ENCODE data around the gene PSRC1.

Gene PSRC1

DNA sequence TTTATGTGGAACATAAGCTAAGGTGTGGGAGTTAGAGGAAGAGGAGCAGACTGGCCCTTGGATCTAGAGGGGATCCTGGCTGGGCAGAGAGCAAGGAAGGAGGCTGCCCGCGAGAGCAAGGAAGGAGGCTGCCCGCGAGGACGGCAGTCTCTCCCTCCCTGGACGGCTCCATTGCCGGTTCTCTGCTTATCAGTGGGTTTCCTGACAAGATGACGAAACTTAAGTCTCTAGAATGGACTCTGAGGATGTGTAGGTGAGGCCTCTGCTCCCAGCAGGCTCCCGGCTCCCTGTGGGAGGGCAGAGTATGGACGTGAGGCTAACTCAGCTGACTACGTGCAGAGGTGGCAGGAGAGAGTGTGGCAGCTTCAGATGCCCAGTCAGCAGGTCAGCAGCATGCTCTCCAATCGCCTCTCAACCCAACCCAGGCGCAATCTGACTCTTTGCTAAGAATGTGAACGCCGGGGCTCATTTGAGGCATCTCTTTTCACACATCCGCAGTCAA, 17.8 kb upstream of the PSRC1 start:
- Histone ChIP-seq H3K9me2 (replicated peaks; ENCODE audit: low read depth, low read length) (no peaks in the 10 kb centered on the region), H3K36me3 (ENCODE audit: insufficient read depth, low read length) (no peaks in the 10 kb centered on the region), H2AFZ (ENCODE audit: low read length) (no peak overlapping the region), H3K9ac (ENCODE audit: low read depth, low read length, poor library complexity, severe bottlenecking) (no peak overlapping the region), H3K79me2 (ENCODE audit: insufficient read depth, low read length) (no peaks in the 10 kb centered on the region), H3K27me3 (ENCODE audit: insufficient read depth, low read length, poor library complexity, severe bottlenecking) (no peaks in the 10 kb centered on the region), H3K4me2 (ENCODE audit: low read depth, low read length, poor library complexity, severe bottlenecking) (no peak overlapping the region), H3K4me1 (ENCODE audit: insufficient read depth, low read length, poor library complexity, severe bottlenecking) (no peaks in the 10 kb centered on the region), H3K9me3 (ENCODE audit: insufficient read depth, low read depth, low read length) (no peaks in the 10 kb centered on the region), H3F3A (ENCODE audit: low read depth) (no peaks in the 10 kb centered on the region), H4K20me1 (ENCODE audit: insufficient read depth, low read length, poor library complexity, severe bottlenecking) (no peaks in the 10 kb centered on the region), H3K4me3 (ENCODE audit: low read length, poor library complexity, severe bottlenecking) (no peak overlapping the region)
- TF ChIP-seq, protein P1, sequence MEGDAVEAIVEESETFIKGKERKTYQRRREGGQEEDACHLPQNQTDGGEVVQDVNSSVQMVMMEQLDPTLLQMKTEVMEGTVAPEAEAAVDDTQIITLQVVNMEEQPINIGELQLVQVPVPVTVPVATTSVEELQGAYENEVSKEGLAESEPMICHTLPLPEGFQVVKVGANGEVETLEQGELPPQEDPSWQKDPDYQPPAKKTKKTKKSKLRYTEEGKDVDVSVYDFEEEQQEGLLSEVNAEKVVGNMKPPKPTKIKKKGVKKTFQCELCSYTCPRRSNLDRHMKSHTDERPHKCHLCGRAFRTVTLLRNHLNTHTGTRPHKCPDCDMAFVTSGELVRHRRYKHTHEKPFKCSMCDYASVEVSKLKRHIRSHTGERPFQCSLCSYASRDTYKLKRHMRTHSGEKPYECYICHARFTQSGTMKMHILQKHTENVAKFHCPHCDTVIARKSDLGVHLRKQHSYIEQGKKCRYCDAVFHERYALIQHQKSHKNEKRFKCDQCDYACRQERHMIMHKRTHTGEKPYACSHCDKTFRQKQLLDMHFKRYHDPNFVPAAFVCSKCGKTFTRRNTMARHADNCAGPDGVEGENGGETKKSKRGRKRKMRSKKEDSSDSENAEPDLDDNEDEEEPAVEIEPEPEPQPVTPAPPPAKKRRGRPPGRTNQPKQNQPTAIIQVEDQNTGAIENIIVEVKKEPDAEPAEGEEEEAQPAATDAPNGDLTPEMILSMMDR (conservative IDR thresholded peaks at IDR 0.05; ENCODE audit: low read length), result no peak
- TF ChIP-seq EZH2phosphoT487 (IDR thresholded peaks at IDR 0.05; ENCODE audit: borderline replicate concordance), result no peak

DNA sequence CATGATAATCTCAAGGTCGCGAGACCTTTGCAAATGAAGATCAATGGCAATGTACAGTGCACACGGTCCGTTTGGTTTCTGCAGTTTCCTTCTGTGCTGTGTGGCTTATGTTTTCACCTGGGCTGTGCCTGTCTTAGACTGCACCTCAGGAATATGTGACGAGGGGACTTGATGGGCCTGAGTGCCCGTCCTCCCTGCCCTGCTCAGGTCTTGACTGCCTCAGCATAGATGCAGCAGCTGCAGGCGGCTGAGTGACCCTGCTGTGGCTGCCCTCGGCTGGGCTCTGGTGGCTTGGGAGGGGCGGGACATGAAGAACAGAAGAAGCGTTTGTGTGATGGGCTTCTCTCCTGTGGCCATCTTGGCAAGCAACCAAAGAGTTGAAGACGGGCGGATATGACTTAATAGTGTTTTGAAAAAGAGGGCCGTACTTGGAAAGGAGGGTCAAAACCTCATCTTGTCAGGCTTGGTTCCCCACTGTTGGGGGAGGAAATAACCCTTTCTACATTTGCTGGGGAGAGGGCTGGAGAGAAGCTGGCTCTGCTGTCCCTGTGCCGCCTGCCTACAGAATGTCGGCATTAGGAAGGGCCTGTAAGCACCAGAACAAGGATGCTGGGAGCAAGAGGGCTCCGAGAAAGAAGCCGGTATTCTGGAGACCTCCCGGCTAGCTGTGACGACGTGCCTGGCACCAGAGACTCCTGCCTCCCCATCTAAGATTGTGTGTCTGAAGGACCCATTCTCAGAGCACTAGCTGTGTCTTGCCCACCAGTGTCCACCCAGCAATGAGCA, 16.8 kb upstream of the PSRC1 start:
- no peak overlapping the region for H3K4me3 ChIP-seq (ENCODE audit: low read length, poor library complexity, severe bottlenecking)
- H2AFZ ChIP-seq (ENCODE audit: low read length), result no peak overlapping the region
- H3K36me3 ChIP-seq (ENCODE audit: insufficient read depth, low read length), result no peaks in the 10 kb centered on the region
- TF ChIP-seq EZH2phosphoT487 (IDR thresholded peaks at IDR 0.05; ENCODE audit: borderline replicate concordance), result no peak
- TF ChIP-seq, protein P1 (conservative IDR thresholded peaks at IDR 0.05; ENCODE audit: low read length), result no peak
- no peaks in the 10 kb centered on the region for H3K79me2 ChIP-seq (ENCODE audit: insufficient read depth, low read length)
- no peaks in the 10 kb centered on the region for H3F3A ChIP-seq (ENCODE audit: low read depth)
- no peak overlapping the region for H3K9ac ChIP-seq (ENCODE audit: low read depth, low read length, poor library complexity, severe bottlenecking)
- H3K4me2 ChIP-seq (ENCODE audit: low read depth, low read length, poor library complexity, severe bottlenecking), result no peak overlapping the region
- H3K9me2 ChIP-seq (replicated peaks; ENCODE audit: low read depth, low read length), result no peaks in the 10 kb centered on the region
- no peaks in the 10 kb centered on the region for H3K27me3 ChIP-seq (ENCODE audit: insufficient read depth, low read length, poor library complexity, severe bottlenecking)
- no peaks in the 10 kb centered on the region for H3K4me1 ChIP-seq (ENCODE audit: insufficient read depth, low read length, poor library complexity, severe bottlenecking)
- no peaks in the 10 kb centered on the region for H4K20me1 ChIP-seq (ENCODE audit: insufficient read depth, low read length, poor library complexity, severe bottlenecking)
- no peaks in the 10 kb centered on the region for H3K9me3 ChIP-seq (ENCODE audit: insufficient read depth, low read depth, low read length)

DNA sequence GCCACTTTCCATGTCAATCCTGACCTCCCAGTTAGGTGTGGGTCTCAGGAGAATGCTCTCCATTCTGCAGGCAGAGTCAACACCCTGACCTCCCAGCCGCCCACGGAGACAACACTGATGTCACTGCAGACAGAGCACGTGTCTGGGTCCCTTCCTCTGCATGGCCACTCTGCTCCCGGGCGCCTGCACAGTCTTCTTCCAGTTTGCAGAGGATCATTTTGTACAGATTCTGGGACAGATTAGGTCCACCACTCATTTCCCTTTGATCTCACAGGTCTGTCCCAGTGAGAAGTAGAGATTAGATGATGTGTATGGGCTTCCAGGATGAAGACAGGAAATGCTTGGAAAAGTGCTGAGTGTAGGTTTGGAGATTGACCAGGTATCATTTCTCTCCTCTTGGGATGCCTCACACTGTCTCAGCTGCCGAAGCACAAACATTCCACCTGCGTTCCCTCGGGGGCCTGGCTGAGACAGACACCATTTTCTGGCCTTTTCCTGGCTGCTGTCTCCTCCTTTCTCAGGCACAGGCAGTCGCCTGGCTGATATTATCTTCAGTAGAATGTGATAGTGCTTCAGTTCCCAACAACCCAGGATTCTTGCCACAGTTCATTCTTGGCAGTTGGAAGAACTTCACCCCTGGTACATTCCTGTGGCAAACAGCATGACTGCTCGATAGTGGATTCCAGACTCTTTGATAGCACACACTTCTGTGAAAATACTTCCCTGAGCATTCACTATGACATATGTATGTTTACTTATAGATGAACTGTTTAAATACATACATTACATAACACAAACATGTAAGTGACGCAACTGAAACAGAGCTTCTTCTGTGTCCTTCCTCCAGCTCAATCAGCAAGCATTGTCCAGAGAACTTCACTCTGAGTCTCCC, 16.0 kb upstream of the PSRC1 start:
- H3K36me3 ChIP-seq (ENCODE audit: insufficient read depth, low read length), result no peaks in the 10 kb centered on the region
- H2AFZ ChIP-seq (ENCODE audit: low read length), result no peak overlapping the region
- no peak overlapping the region for H3K9ac ChIP-seq (ENCODE audit: low read depth, low read length, poor library complexity, severe bottlenecking)
- TF ChIP-seq EZH2phosphoT487 (IDR thresholded peaks at IDR 0.05; ENCODE audit: borderline replicate concordance), result no peak
- TF ChIP-seq, protein P1 (conservative IDR thresholded peaks at IDR 0.05; ENCODE audit: low read length), result no peak
- H3K9me2 ChIP-seq (replicated peaks; ENCODE audit: low read depth, low read length), result no peaks in the 10 kb centered on the region
- no peaks in the 10 kb centered on the region for H4K20me1 ChIP-seq (ENCODE audit: insufficient read depth, low read length, poor library complexity, severe bottlenecking)
- no peak overlapping the region for H3K4me3 ChIP-seq (ENCODE audit: low read length, poor library complexity, severe bottlenecking)
- no peaks in the 10 kb centered on the region for H3K27me3 ChIP-seq (ENCODE audit: insufficient read depth, low read length, poor library complexity, severe bottlenecking)
- H3K4me1 ChIP-seq (ENCODE audit: insufficient read depth, low read length, poor library complexity, severe bottlenecking), result no peaks in the 10 kb centered on the region
- H3K9me3 ChIP-seq (ENCODE audit: insufficient read depth, low read depth, low read length), result no peaks in the 10 kb centered on the region
- no peak overlapping the region for H3K4me2 ChIP-seq (ENCODE audit: low read depth, low read length, poor library complexity, severe bottlenecking)
- H3F3A ChIP-seq (ENCODE audit: low read depth), result no peaks in the 10 kb centered on the region
- no peaks in the 10 kb centered on the region for H3K79me2 ChIP-seq (ENCODE audit: insufficient read depth, low read length)
